Measurements from ENCODE around the gene TMEM176A. TPM values are rescaled to one million over a fixed set of nuclear protein-coding genes. Genes with fewer than 3 reads are reported as not detected.

TMEM176A gene
- polyA plus RNA-seq, 1 donor from 2014 or later = not detected

DNA sequence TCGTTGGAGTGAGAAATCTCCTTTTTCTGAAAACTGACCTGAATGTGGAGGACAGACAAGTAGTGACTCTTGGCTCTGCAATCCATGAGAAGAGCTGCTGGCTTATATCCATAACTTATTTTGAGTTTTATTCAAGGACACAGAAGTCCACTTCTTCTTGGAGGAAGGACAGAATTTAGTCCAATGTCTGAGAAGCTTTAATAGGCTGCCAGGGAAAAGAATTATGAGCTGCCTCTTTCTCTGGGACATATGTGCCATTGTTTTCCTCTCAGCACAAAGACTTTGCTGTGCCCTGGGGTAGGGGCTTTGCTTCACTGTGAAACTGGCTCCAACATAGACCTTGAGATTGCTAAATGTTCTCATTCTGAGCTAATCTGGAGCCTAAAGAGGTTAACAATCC, 31.3 kb downstream of the TMEM176A start:
- no peak overlapping the region for H3K4me3 ChIP-seq (ENCODE audit: low read length)
- H3K4me2 ChIP-seq (ENCODE audit: low read length) = no peak overlapping the region
- TF ChIP-seq TAF1 (IDR thresholded peaks at IDR 0.05; ENCODE audit: low read depth) (no peak), POLR2AphosphoS5 (IDR thresholded peaks at IDR 0.05) (no peak), SMC3 (conservative IDR thresholded peaks at IDR 0.05; ENCODE audit: poor library complexity) (no peak), MXI1 (conservative IDR thresholded peaks at IDR 0.05; ENCODE audit: poor library complexity, severe bottlenecking) (no peak), RAD21 (conservative IDR thresholded peaks at IDR 0.05) (no peak), EZH2 (IDR thresholded peaks at IDR 0.05; ENCODE audit: borderline replicate concordance, insufficient read depth, low read length, poor library complexity, severe bottlenecking) (no peak), EP300 (conservative IDR thresholded peaks at IDR 0.05; ENCODE audit: poor library complexity, severe bottlenecking) (no peak)
- TF ChIP-seq, protein P1, sequence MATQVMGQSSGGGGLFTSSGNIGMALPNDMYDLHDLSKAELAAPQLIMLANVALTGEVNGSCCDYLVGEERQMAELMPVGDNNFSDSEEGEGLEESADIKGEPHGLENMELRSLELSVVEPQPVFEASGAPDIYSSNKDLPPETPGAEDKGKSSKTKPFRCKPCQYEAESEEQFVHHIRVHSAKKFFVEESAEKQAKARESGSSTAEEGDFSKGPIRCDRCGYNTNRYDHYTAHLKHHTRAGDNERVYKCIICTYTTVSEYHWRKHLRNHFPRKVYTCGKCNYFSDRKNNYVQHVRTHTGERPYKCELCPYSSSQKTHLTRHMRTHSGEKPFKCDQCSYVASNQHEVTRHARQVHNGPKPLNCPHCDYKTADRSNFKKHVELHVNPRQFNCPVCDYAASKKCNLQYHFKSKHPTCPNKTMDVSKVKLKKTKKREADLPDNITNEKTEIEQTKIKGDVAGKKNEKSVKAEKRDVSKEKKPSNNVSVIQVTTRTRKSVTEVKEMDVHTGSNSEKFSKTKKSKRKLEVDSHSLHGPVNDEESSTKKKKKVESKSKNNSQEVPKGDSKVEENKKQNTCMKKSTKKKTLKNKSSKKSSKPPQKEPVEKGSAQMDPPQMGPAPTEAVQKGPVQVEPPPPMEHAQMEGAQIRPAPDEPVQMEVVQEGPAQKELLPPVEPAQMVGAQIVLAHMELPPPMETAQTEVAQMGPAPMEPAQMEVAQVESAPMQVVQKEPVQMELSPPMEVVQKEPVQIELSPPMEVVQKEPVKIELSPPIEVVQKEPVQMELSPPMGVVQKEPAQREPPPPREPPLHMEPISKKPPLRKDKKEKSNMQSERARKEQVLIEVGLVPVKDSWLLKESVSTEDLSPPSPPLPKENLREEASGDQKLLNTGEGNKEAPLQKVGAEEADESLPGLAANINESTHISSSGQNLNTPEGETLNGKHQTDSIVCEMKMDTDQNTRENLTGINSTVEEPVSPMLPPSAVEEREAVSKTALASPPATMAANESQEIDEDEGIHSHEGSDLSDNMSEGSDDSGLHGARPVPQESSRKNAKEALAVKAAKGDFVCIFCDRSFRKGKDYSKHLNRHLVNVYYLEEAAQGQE (IDR thresholded peaks at IDR 0.05; ENCODE audit: borderline replicate concordance) = no peak
- TF ChIP-seq, protein P2, sequence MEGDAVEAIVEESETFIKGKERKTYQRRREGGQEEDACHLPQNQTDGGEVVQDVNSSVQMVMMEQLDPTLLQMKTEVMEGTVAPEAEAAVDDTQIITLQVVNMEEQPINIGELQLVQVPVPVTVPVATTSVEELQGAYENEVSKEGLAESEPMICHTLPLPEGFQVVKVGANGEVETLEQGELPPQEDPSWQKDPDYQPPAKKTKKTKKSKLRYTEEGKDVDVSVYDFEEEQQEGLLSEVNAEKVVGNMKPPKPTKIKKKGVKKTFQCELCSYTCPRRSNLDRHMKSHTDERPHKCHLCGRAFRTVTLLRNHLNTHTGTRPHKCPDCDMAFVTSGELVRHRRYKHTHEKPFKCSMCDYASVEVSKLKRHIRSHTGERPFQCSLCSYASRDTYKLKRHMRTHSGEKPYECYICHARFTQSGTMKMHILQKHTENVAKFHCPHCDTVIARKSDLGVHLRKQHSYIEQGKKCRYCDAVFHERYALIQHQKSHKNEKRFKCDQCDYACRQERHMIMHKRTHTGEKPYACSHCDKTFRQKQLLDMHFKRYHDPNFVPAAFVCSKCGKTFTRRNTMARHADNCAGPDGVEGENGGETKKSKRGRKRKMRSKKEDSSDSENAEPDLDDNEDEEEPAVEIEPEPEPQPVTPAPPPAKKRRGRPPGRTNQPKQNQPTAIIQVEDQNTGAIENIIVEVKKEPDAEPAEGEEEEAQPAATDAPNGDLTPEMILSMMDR (IDR thresholded peaks at IDR 0.05; ENCODE audit: poor library complexity, severe bottlenecking) = no peak
- H3K9ac ChIP-seq (ENCODE audit: low read length) = no peak overlapping the region
- H3K27ac ChIP-seq (ENCODE audit: low read length) = no peak overlapping the region
- no peaks in the 10 kb centered on the region for H3F3A ChIP-seq (ENCODE audit: insufficient read depth, low read length, poor library complexity, severe bottlenecking)
- no peaks in the 10 kb centered on the region for H3K36me3 ChIP-seq (ENCODE audit: insufficient read depth, low read length)
- H3K9me3 ChIP-seq (ENCODE audit: low read length) = no peaks in the 10 kb centered on the region
- H3K27me3 ChIP-seq (ENCODE audit: insufficient read depth, low read depth, low read length) = no peaks in the 10 kb centered on the region
- no peaks in the 10 kb centered on the region for H3K9me2 ChIP-seq (ENCODE audit: insufficient read depth, low read length)
- no peak overlapping the region for H2AFZ ChIP-seq (ENCODE audit: low read depth, low read length)
- no peaks in the 10 kb centered on the region for H4K20me1 ChIP-seq (ENCODE audit: insufficient read depth)
- no peaks in the 10 kb centered on the region for H3K79me2 ChIP-seq (replicated peaks; ENCODE audit: insufficient read depth, low read length)

DNA sequence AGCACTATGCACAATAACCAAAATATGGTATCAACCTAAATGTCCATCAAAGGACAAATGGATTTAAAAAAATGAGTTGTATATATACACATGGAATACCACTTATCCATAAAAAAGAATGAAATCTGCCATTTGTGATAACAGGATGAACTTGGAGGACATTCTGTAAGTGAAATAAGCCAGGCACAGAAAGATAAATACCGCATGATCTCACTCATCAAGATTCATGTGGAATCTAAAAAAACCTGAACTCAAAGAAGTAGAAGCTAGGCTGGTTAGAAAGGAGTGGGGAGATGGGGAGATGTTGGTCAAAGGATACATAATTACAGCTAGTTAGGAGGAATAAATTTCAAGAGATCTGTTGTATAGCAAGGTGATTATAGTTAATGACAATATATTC, 34.5 kb downstream of the TMEM176A start:
- H3K27ac ChIP-seq (ENCODE audit: low read length) = no peak overlapping the region
- H3K4me3 ChIP-seq (ENCODE audit: low read length) = no peak overlapping the region
- no peaks in the 10 kb centered on the region for H4K20me1 ChIP-seq (ENCODE audit: insufficient read depth)
- H3K36me3 ChIP-seq (ENCODE audit: insufficient read depth, low read length) = no peaks in the 10 kb centered on the region
- H3K9me2 ChIP-seq (ENCODE audit: insufficient read depth, low read length) = no peaks in the 10 kb centered on the region
- H3K4me2 ChIP-seq (ENCODE audit: low read length) = no peak overlapping the region
- no peak overlapping the region for H2AFZ ChIP-seq (ENCODE audit: low read depth, low read length)
- no peaks in the 10 kb centered on the region for H3K79me2 ChIP-seq (replicated peaks; ENCODE audit: insufficient read depth, low read length)
- H3K27me3 ChIP-seq (ENCODE audit: insufficient read depth, low read depth, low read length) = no peaks in the 10 kb centered on the region
- no peaks in the 10 kb centered on the region for H3F3A ChIP-seq (ENCODE audit: insufficient read depth, low read length, poor library complexity, severe bottlenecking)
- no peaks in the 10 kb centered on the region for H3K9me3 ChIP-seq (ENCODE audit: low read length)
- no peak overlapping the region for H3K9ac ChIP-seq (ENCODE audit: low read length)
- TF ChIP-seq SMC3 (conservative IDR thresholded peaks at IDR 0.05; ENCODE audit: poor library complexity) = no peak
- TF ChIP-seq, protein P1 (IDR thresholded peaks at IDR 0.05; ENCODE audit: borderline replicate concordance) = no peak
- no peak for TF ChIP-seq EP300 (conservative IDR thresholded peaks at IDR 0.05; ENCODE audit: poor library complexity, severe bottlenecking)
- no peak for TF ChIP-seq POLR2AphosphoS5 (IDR thresholded peaks at IDR 0.05)
- no peak for TF ChIP-seq MXI1 (conservative IDR thresholded peaks at IDR 0.05; ENCODE audit: poor library complexity, severe bottlenecking)
